GM18909 (cell line): ENCODE data around the gene TGM5.
"Not testable (repeated sequence)": the region's sequence is repeated elsewhere in the genome, so short reads cannot be mapped to it uniquely, and the experiment has no call there.

Experiments
- ATAC-seq: cut with Tn5 transposase; IDR thresholded peaks from one replicate; pipeline ENCODE4 v1.9.1; 2021; ENCODE audit warnings: mild to moderate bottlenecking; ENCODE audit not compliant: unreplicated experiment, poor library complexity

TGM5 gene

DNA sequence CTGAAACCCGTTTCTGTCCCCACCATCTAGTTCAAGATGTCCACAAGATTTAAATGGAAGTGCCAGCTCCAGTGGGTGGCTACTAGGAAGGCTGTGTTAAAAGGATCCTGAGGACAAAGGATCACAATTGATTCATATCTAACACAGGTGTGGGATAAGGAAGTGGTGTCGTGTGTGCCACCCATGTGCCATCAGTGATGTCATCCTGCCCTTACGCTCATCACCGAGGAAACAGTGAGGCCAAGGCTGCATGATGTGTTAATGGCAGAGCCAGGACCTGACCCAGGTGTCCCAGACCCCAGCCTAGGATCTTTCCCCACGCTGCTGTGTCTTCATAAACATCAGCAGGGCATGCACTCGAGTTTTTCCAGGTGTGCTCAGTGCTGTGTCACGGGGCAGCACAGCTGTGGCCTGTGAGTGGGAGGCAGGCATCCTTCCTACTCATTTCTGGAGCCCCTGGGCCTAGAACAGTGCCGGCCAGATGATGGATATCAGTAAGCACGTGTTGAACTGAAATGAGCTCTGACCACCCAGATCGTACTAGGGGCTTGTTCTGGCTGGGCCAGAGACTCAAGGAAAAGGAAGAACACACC, 10.6 kb upstream of the TGM5 start:
- no peak for ATAC-seq

DNA sequence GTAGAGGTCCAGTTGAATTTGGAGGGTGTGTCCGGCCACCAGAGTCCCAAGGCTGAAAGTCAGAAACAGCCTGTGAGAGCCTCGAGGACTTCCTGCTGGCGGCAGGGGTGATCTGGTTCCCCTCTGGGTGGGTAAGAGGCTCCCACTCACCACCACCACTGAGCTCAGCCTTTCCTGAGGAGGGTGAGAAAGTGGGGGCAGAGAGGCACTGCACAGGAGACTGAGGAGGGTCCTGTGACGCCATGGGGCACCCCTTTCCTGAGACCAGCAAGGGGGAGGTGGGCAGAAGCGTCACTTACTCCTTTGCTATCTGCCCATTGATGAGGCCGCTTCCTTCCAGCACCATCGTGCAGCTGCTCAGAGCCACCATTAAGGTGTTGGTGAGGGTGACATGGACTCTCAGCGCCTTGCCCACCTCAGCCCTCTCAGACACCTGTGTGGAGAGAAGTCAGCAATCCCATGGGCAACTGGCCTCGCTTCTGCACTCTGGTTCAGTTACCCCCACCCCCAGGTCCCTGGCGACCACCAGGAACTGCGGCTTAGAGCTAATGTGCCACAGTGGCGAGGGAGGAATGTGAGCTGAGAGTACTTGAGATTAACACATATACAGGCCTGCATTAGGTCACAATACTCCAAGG, 10.0 kb upstream of the TGM5 start:
- no peak for ATAC-seq

DNA sequence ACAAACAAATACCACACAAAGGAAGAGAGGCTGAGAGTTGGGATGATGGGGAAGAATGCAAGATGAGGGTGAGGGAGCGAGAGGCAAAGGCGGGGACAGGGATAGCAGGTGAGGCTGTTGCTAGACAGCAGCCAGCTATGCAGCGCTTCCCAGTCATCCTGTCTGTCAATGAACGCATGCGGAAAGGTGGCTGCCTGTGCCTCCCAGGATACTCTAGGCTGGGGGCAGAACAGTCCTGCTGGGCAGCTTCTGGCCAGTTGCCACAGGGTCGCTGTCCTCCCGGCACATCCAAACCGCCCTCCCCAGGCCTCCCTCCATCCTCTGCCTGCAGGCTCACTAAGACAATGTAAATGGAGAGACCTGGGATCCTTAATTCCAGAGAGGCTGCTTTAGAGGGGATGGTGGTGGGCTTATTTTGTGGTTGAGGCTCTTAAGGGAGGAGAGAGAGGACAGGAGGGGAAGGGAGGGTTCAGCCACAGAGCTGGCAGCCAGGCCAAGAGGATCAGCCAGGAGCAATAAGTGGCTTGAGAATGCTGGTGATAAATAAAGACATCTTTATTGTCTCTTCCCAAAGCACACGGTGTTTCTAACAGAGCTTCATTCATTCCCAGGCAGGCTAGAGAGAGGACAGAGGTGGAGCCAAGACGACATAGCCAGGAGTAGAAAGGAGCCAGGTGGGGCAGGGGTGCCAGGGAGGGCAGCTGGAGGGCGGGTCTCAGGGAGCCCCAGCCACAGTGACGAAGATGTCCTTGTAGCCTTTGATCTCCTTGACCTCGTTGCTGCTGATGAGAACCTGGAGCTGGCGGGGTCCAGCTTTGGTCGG, 9.2 kb upstream of the TGM5 start:
- ATAC-seq, result no peak

DNA sequence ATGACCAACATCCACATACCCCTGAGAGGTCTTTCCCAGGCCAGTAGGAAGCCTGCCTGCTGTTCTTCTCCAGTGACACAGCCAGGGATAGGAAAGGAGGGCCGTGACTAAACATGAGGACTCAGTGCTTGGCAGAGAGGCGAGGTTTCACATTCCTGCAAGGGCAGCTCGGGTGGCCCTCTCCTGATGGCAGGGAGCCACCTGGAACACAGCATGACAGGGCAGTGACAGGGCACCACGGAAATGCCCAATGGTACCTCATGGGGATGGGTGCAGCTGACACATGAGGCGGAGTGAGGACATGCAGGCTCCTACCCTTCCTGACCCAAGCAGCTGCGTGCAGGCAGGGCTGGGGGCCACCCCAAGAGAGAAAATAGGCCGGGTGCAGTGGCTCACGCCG, 7.4 kb upstream of the TGM5 start:
- ATAC-seq, result no peak

DNA sequence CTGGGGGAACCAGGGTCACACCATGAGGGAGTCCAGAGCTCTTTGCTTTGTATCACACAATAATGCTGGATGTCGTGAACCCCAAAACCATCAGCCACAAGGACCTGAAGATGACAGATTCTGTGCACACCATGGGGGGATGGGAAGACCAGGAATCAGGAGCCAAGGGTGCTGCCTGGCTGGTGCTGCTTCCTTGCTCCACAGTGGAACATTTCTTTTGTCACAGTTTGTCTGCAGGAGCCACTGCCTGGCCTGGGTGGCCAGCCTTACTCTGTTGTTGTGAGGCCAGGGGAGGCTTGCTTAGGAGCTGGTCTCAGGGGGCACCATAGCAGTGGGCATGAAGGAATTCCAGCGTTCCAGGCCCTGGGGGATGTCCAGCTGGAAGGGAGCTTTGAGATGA, 6.5 kb upstream of the TGM5 start:
- ATAC-seq, result no peak

DNA sequence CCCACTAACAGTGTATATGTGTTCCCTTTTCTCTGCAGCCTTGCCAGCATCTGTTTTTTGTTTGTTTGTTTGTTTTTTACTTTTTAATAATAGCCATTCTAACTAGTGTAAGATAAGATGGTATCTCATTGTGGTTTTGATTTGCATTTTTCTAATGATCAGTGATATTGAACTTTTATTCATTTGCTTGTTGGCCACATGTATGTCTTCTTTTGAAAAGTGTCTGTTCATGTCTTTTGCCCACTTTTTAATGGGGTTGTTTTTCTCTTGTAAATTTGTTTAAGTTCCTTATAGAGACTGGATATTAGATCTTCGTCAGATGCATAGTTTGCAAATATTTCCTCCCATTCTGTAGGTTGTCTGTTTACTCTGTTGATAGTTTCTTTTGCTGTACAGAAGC, 5.2 kb upstream of the TGM5 start:
- ATAC-seq, result not testable (repeated sequence)

DNA sequence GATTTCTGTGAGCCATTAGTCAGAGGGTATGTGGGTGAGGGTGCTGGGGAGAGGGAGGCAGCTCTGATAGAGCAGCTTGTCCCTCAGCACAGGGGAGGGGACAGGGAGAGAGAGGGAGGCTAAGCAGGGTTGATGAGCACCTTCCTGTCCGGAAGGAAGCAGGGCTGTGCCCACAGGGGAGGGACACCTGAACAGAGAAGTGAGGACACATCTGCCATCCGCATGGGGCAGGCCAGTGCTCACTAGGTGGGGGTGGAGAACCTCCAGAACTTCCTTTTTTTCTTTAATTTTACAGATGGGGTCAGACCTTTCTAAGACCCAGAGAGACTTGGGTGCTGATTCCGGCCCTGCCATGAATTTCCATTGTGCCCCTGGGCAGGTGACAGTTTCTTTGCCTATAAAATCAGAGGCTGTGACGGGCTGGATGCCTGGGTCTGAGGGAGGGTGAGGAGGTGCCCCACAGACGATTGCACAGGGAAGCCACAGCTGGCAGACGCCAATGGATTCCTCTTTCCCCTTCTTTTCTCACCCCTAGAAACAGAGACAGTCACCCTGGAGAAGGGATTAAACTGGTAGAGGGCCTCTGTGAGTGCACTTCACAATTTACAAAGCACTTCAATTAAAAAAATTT, 4.1 kb upstream of the TGM5 start:
- ATAC-seq, result no peak

DNA sequence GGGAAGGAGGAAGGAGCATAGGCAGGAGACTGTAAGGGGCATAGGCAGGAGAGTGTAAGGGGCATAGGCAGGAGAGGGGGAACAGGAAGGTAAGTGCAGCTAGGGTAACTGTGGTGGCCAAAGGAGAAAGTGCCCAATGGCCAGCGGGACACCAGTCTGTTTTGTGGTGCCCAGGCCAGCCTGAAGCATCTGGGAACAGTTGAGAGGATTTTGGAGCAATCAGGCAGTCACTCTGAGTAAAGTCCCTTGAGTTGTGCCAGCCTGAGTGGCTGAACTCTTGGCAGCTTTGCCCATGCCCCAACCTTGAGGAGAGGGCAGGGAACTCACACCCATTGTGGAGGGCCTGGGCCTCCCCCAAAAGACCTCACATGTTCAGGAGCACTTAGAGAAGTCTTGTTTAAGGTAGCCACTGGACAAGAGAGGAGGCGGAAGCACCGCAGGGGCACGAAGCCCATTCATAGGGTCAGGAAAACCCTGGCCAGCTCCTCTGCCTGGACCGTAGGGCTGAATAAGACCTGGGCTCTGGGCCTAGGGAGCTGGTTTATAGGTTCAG, 3.5 kb upstream of the TGM5 start:
- ATAC-seq, result no peak

DNA sequence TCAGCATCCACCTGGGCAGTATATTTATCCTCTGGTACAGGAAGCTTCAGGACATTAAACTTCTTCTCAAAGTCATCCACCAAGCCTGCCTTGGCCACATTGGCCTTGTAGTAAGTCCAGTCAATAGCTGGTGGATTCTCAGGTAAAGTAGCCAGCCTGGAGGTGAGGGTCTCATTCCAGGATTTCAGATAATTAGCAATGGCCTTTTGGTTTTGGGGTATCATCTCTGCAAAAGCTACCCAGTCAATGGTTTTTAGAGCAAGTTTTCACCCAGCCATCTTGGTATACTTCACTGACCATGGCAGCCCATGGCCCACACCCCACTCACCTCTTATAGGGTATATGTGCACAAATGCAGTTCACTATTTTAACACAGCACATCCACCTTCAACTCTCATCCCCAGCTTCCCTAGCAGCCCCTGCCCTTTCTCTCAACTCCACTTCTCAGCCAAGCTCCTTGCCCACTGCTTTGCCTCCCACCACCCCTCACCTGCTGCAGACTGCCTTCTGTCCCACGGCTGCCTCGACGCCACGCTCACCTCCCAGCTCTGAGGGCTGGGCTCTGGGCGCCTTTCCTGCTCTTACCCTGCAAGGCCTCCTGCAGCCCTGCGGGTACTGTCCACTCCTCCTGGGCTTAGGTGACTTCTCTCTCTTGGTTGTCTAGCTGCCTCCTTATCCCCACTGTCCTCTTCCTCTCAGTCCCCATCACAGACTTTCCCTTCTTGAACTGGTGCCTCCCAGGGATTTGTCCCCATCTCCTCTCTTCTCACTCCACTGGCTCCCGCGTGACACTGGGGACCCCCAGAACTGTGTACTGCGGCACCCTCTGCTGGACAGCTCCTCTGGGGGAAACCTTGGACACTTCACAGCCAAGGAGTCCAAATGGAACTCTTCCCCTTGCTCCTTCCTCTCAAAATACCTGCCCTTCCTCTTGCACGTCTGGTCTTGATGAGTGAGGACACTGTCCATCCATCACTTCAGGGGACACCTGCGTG, 1.7 kb upstream of the TGM5 start:
- ATAC-seq, result no peak

DNA sequence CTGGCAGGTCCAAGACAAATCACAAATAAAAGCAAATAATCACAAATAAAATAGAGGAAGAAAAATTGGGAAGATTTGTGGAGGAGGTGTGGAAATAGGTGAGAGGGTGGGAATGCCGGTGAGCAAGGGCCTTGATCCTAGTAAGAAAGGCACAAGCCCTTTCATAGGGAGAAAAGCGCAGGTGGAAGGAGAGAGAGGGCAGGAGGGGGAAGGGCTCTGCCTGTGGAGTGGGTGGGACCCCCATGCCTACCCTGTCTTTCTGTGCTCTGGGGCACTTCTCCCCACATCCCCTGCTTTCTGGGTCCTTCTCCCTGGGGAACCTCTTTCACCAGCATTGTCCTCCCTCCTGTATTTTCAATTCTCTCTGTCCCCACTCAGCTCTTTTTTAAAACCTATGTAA, 711 bp upstream of the TGM5 start:
- ATAC-seq, result no peak

DNA sequence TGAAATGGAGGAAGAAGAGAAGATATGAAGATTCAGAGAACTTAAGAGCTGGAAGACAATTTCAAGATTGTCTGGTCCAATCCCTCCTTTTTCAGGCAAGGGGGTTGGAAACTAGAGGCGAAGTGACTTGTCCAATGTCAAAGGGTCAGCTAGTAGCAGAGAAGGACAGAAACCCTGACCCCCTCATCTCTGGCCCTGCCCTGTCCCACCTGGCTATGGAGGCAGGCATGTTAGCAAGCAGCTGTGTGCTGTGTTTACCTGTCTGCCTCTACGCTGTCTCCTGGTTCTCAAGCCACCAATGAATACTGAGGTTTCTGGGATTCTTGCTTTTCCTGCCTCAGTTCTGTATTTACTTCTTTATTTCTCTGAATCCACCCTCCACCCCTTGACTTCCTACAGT, 342 bp downstream of the TGM5 start:
- ATAC-seq, result no peak

DNA sequence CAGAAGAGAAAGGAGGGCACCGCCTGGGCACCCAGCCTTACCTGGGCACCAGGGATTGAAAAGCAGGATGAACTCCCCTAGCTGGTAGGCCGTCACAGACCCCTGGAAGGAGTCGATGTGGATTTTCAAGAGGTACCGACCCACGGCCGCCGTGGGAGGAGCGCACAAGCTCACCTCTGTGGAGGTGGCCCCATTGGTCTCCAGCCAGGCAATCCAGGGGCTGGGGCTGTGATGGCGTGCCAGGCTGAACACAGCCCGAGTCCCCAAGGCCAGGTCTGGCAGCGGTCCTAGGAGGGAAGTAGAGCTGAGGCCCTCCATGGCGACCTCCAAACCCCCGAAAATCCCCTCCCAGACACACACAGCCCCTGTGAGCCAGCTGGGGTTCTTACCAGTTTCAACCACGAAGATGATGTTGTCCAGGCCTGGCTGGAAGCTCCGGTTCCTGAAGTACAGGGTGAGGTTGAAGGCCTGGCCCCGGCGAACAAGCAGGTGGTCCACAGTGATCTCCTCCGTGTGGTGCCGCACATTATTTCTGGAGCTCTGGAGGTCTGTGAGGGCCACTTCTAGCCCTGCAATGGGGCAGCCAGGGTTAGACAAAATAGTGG, 6.6 kb downstream of the TGM5 start:
- ATAC-seq, result no peak

DNA sequence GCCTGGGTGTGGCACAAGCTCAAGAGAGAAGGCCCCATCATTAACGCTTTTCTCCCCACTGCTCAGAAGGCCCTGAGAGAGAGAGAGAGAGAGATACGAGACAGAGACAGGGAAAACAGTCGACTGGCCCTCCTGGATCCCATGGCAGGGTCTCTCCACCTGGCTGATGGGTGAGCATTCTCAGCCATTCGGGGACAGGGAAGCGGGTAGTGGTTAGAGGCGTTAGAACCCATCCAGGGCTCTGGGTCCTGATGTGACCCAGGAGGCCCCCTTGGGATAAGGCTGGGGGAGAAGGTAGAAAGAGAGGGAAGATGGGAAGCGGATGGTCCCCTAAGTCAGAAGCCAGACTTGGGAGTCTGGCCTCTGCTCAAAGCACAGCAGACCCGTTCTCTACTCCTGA, 7.9 kb downstream of the TGM5 start:
- no peak for ATAC-seq

DNA sequence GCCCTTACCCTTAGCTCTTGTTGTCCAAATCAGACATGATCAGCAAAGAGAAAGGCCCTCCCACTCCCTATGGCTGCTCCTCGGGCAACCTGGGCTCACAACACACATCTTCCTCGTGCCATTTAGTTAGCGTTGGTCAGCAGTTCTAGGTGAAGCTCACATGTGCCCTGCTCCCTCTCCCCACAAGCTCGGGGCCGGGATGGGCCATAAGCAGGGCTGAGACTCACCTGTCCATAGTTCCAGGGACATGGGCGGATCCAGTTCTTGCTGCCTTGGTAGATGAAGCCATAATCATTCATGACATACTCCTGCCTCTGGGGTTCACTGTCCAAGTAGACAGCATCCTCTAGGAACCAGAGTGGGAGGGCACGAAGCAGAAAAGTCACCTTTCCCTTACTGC, 10.4 kb downstream of the TGM5 start:
- no peak for ATAC-seq

DNA sequence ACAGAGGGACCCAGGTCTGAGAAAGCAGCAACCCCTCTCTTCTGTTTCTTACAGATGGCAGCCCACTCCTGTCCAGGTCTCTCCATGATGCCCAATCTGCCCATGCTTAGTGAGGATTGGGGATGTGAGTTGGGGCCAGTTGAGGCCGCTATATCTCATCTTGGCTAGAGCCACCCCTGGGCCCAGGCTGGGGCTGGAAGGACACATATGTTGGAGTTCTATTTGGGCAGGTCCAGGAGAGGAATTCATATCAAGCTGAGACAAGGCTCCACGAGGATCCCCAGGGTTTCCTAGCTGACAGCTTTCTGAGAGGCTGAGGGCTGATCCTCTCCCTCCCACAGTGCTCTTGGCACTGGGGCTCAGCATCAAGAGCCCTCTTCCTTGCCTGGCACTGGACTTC, 11.4 kb downstream of the TGM5 start:
- no peak for ATAC-seq

DNA sequence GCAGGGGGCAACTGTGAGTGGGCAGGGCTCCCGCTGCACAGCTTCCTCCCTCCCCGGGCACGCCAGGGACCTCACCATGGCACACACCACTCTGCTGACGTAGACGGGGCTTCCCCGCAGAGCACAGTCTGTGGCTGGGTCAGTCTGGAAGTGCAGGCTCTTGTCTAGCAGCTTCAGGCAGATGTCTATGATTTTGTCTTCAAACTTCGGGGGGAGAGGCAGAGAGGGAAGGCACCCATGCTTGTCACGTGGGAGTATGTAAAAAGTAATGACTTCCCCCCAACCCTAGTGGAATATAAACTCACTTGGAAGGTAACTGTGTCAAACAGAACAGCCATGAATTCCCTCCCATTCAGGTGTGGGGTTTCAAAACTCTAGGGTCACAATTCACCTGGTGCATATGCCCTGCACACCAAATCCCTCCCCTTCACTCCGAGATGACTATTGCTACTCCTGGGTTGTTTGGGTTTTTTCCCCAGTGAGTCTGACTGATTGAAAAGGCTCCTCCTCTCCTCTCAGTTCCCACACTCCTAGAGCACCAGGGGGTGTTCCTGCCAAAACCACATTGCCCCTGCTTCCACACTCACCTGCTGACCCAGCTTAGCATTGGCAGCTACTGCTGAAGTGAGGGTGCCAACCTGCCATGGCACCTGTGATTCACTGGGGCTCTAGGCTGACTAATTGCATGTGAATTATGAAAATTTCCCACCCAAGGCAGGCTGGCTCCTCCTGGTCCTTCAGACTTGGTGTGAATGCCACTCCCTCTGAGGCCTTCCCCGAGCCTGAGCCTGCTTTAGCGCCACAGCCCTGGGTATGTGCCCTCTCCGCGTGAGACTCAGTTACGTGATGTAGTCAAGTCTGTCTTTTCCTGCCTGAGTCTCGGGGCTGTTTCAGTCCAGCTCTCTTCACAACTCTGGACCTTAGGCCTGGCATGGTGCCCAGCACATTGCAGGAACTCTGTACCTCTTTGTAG, 13.0 kb downstream of the TGM5 start:
- peak; percentile 47 for ATAC-seq

DNA sequence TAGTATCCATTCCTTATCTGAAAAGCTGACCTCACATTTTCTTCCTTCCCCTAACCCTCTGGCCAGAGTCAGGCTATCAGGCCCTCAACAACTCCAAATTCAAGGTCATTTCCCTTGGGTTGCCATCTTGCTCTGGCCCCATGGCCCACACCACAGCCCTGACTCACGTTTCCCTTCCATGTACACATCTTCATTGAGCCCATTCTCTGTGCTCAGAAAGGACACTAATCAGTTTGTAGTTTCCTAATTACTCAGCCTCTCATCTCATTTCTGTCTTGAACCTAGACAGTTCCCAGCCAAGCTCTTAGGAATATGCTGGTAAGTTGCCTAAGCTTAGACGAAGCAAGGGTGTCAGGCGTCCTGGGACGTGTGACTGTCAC, 14.9 kb downstream of the TGM5 start:
- ATAC-seq, result no peak

DNA sequence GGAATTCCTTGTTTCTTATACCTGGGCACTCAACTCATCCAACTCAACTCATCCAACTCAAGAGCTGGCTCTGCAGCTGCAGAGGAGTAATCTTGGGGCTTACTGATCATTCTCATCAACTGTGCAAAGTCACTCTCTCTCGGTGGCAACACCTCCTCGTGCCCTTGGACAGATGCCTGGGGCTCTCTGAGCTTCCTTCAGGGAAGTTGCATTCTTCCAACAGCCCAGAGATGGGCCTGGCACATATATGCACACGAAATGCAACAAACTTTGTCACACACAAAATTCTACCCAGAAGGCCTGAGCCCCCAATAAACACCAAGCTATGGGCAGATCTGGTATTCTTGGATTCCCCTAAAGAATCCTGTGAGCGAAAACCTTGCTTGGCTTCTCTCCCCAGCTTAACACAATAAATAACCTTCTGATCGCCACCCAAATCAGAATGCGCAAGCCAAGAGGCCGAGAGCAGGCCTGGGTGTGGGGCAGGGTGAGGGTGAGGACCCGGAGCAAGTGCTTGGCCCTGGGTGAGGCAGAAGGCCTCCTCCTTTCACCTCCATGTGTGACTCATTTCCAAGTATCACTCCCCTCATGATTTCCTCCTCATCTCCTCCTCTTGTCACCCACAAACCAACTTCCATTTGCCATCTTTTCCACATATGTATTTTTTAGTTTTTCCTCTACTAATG, 15.4 kb downstream of the TGM5 start:
- ATAC-seq, result no peak
